IMR-90 (cell line): ENCODE measurements around the gene MR1. TPM values are rescaled to one million over a fixed set of nuclear protein-coding genes. Genes with fewer than 3 reads are reported as not detected.

Experiments used
- ATAC-seq: fragments of 200-7000 bp; cut with Tn5 transposase; 2 replicates; pipeline ENCODE4 v1.9.1; 2020; ENCODE audit warnings: low read depth, mild to moderate bottlenecking, moderate library complexity
- BruUV-seq: library from RNA; stranded (reverse); fragments of 400-500 nt; replicated peaks from 2 replicates; lab custom pipeline; 2021; lab: Mats Ljungman, UMichigan
- CTCF ChIA-PET: fragments of 300-600 bp; formaldehyde crosslinking; extraction: SDS; loops from one replicate; lab custom pipeline; 2021; ENCODE audit warnings: antibody characterized with exemption; lab: Yijun Ruan, JAX
- POLR2A ChIA-PET: fragments of 300-600 bp; sonication (Branson Sonifier 250); formaldehyde crosslinking; loops from one replicate; lab custom pipeline; 2022; ENCODE audit warnings: antibody characterized with exemption; ENCODE audit not compliant: unreplicated experiment; lab: Charles Lee
- DNase-seq: peaks from one replicate; pipeline ENCODE4 v3.0.0; 2013
- H2AFZ ChIP-seq: replicated peaks from 2 replicates; pipeline ENCODE3; 2013; ENCODE audit warnings: low read length, mild to moderate bottlenecking; ENCODE audit not compliant: poor library complexity
- H2AK5ac ChIP-seq: 2 replicates; pipeline ENCODE4 v1.6.1; 2013; ENCODE audit warnings: low read depth, low read length, inconsistent platforms
- H2AK9ac ChIP-seq: replicated peaks from 2 replicates; pipeline ENCODE3; 2013; ENCODE audit warnings: mild to moderate bottlenecking, low read depth, low read length, moderate library complexity; ENCODE audit not compliant: poor library complexity
- H2BK120ac ChIP-seq: 2 replicates; pipeline ENCODE4 v1.6.1; 2013; ENCODE audit warnings: low read depth, low read length, inconsistent platforms
- H2BK15ac ChIP-seq: 3 replicates; pipeline ENCODE4 v1.6.1; 2013; ENCODE audit warnings: low read depth, low read length, inconsistent platforms
- H2BK20ac ChIP-seq: 2 replicates; pipeline ENCODE4 v1.6.1; 2013; ENCODE audit warnings: low read depth, mild to moderate bottlenecking, inconsistent platforms, low read length, moderate library complexity
- H2BK5ac ChIP-seq: 2 replicates; pipeline ENCODE4 v1.6.1; 2013; ENCODE audit warnings: mild to moderate bottlenecking, low read depth, low read length, inconsistent platforms; ENCODE audit not compliant: poor library complexity, severe bottlenecking
- H3K14ac ChIP-seq: replicated peaks from 2 replicates; pipeline ENCODE4 v1.6.1; 2013; ENCODE audit warnings: low read depth, low read length, inconsistent platforms
- H3K18ac ChIP-seq: 2 replicates; pipeline ENCODE4 v1.6.1; 2013; ENCODE audit warnings: low read depth, low read length, control low read depth
- H3K23ac ChIP-seq: 2 replicates; pipeline ENCODE4 v1.6.1; 2013; ENCODE audit warnings: low read depth, low read length, inconsistent platforms
- H3K27ac ChIP-seq: 2 replicates; pipeline ENCODE4 v1.5.1; 2013; ENCODE audit warnings: mild to moderate bottlenecking, control low read depth, low read length; ENCODE audit not compliant: insufficient read depth
- H3K27me3 ChIP-seq: 2 replicates; pipeline ENCODE4 v1.6.1; 2013; ENCODE audit warnings: low read length; ENCODE audit not compliant: control insufficient read depth, insufficient read depth
- H3K36me3 ChIP-seq: 2 replicates; pipeline ENCODE4 v1.6.1; 2013; ENCODE audit warnings: low read length, mixed read lengths; ENCODE audit not compliant: control insufficient read depth, insufficient read depth
- H3K4ac ChIP-seq: 2 replicates; pipeline ENCODE4 v1.6.1; 2013; ENCODE audit warnings: low read depth, low read length, inconsistent platforms
- H3K4me1 ChIP-seq: 2 replicates; pipeline ENCODE4 v1.6.1; 2013; ENCODE audit warnings: low read length, mixed read lengths; ENCODE audit not compliant: control insufficient read depth, insufficient read depth
- H3K4me2 ChIP-seq: 2 replicates; pipeline ENCODE4 v1.6.1; 2013; ENCODE audit warnings: low read depth, mild to moderate bottlenecking, control low read depth, low read length, moderate library complexity
- H3K4me3 ChIP-seq: 2 replicates; pipeline ENCODE4 v1.5.1; 2013; ENCODE audit warnings: low read depth, mild to moderate bottlenecking, control low read depth, low read length, moderate library complexity; ENCODE audit not compliant: insufficient read depth
- H3K56ac ChIP-seq: 2 replicates; pipeline ENCODE4 v1.6.1; 2013; ENCODE audit warnings: low read length, inconsistent platforms; ENCODE audit not compliant: insufficient read depth; ENCODE audit errors: extremely low read depth
- H3K79me1 ChIP-seq, 2 experiments: 2 replicates each; pipeline ENCODE4 v1.6.1; 2013; ENCODE audit warnings: low read length in 2 of 2, inconsistent platforms in 1 of 2, low read depth in 1 of 2
- H3K9ac ChIP-seq: 2 replicates; pipeline ENCODE4 v1.6.1; 2013; ENCODE audit warnings: low read depth, low read length, control low read depth
- H3K9me1 ChIP-seq: 2 replicates; pipeline ENCODE4 v1.6.1; 2013; ENCODE audit warnings: low read length, inconsistent platforms; ENCODE audit not compliant: insufficient read depth
- H3K9me3 ChIP-seq: 2 replicates; pipeline ENCODE4 v1.6.1; 2013; ENCODE audit warnings: low read length; ENCODE audit not compliant: control insufficient read depth, insufficient read depth
- H4K20me1 ChIP-seq: 2 replicates; pipeline ENCODE4 v1.6.1; 2013; ENCODE audit warnings: low read length, inconsistent platforms; ENCODE audit not compliant: insufficient read depth
- H4K5ac ChIP-seq: 2 replicates; pipeline ENCODE4 v1.6.1; 2013; ENCODE audit warnings: mild to moderate bottlenecking, low read depth, low read length, control low read depth
- H4K8ac ChIP-seq, 2 experiments: 2 replicates each; pipeline ENCODE4 v1.6.1; 2013; ENCODE audit warnings: low read depth in 2 of 2, low read length in 2 of 2, control low read depth in 1 of 2, inconsistent platforms in 1 of 2
- H4K91ac ChIP-seq: 2 replicates; pipeline ENCODE4 v1.6.1; 2013; ENCODE audit warnings: low read depth, low read length, inconsistent platforms; ENCODE audit not compliant: insufficient read depth
- CEBPB ChIP-seq: IDR thresholded peaks from 2 replicates; pipeline ENCODE4 v1.6.1; 2012; ENCODE audit warnings: low read depth, low read length, improper control_type of control experiment
- CTCF ChIP-seq: conservative IDR thresholded peaks from 2 replicates; pipeline ENCODE4 v1.5.1; 2012; ENCODE audit warnings: mild to moderate bottlenecking, low read depth, low read length, improper control_type of control experiment
- NFE2L2 ChIP-seq: fragments of 150-350 bp; IDR thresholded peaks from 2 replicates; pipeline ENCODE4 v1.6.1; 2016; ENCODE audit warnings: low read depth, mild to moderate bottlenecking, low read length
- POLR2A ChIP-seq: IDR thresholded peaks from 2 replicates; pipeline ENCODE4 v1.6.1; 2012; ENCODE audit warnings: mild to moderate bottlenecking, low read depth, low read length
- SMC3 ChIP-seq: fragments of 150-350 bp; IDR thresholded peaks from 2 replicates; pipeline ENCODE4 v1.6.1; 2016; ENCODE audit warnings: low read depth, mild to moderate bottlenecking, antibody characterized with exemption, low read length, moderate library complexity
- WGBS, 2 experiments: methylation state at CpG; one replicate each; pipeline versions ENCODE4 v1.1.5 to v1.1.7; 2013; ENCODE audit warnings: missing lambda C conversion rate in 2 of 2; ENCODE audit not compliant: insufficient read length in 1 of 2; ENCODE audit errors: extremely low coverage in 2 of 2; 5-methylcytosine and 5-hydroxymethylcytosine counted together
- dilution Hi-C: fragments of 300-500 bp; cut with HindIII; formaldehyde crosslinking; loops from one replicate; pipeline ENCODE4 v1.14.3; 2018; ENCODE audit warnings: low sequenced_read_pairs; ENCODE audit not compliant: unreplicated experiment
- in situ Hi-C: fragments of 300-500 bp; cut with MboI; formaldehyde crosslinking; loops from 3 replicates; pipeline ENCODE4 v1.14.3; 2019; ENCODE audit warnings: low sequenced_read_pairs, inconsistent platforms, mixed read lengths
- intact Hi-C: fragments of 100-400 bp; cut with micrococcal nuclease; formaldehyde crosslinking; loops from 2 replicates; pipeline ENCODE4 v1.10.0; 2022
- polyA plus RNA-seq, 3 experiments: library from polyadenylated mRNA; depleted of rRNA; stranded (reverse); fragments of >200 nt; gene quantifications; 2 replicates each; pipeline ENCODE4 v1.2.3, GENCODE V29; 2012; ENCODE audit warnings: low replicate concordance in 1 of 3
- total RNA-seq: library from RNA; depleted of rRNA; stranded (reverse); fragments of >200 nt; gene quantifications from 2 replicates; pipeline ENCODE4 v1.2.3, GENCODE V29; 2012

The MR1 gene
- total and polyA plus RNA-seq, 2 of the 4 experiments (the other 2 are of a cell fraction): 6.0 to 6.1 TPM

DNA sequence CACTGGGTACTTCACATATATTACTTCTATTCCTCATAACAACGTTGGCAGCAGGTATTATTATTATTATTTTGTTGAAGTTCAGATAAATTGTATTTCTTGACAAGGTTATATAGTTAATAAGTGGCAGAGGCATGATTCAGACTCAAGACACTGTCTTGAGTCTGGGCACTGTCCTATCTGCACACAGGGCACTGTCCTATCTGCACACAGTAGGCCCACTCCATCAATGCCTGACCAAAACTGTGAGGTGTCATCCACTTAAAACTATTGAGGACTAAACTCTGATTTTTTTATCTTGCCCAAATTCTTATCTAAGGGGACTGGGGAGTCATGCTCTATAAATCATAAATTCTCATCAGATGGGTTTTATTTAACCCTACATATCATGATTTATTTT, 30.9 kb downstream of the MR1 start:
- Histone ChIP-seq H2AFZ (no peak overlapping the region), H3K9me3 (no peaks in the 10 kb centered on the region), H3K14ac (no peak overlapping the region), H4K8ac (no peak overlapping the region), H2AK9ac (no peak overlapping the region), H3K79me1 (no peaks in the 10 kb centered on the region), H4K5ac (no peak overlapping the region), H3K4ac (no peak overlapping the region), H3K56ac (no peak overlapping the region), H3K4me2 (no peak overlapping the region), H3K27me3 (no peaks in the 10 kb centered on the region), H3K9ac (no peak overlapping the region), H3K18ac (no peak overlapping the region), H2AK5ac (no peak overlapping the region), H3K4me3 (no peak overlapping the region), H3K9me1 (no peaks in the 10 kb centered on the region), H3K27ac (no peak overlapping the region), H2BK20ac (no peak overlapping the region), H3K36me3 (no peaks in the 10 kb centered on the region), H3K4me1 (peaks cover 3% of the 10 kb centered on the region), H4K91ac (no peak overlapping the region), H2BK5ac (no peak overlapping the region), H3K23ac (no peak overlapping the region), H2BK15ac (no peak overlapping the region), H2BK120ac (no peak overlapping the region), H4K20me1 (no peaks in the 10 kb centered on the region)
- no CpG with 5 or more reads among the region's 1 CpG for WGBS, 2 experiments
- DNase-seq (no peak), ATAC-seq (no peak)
- dilution Hi-C loops: no loop called here
- TF ChIP-seq SMC3 (no peak), CTCF (no peak), POLR2A (no peak), CEBPB (no peak), NFE2L2 (no peak)
- CTCF ChIA-PET: no interaction called here
- in situ Hi-C loops: no loop called here
- BruUV-seq: no TSS peak
- intact Hi-C loops: no loop called here
- POLR2A ChIA-PET: no interaction called here
